Loucy (cell line): ENCODE results near the gene KSR1.

Experiments
- CTCF ChIP-seq: fragments of 200-600 bp; sonication (generic); conservative IDR thresholded peaks from 2 replicates; pipeline ENCODE4 v1.5.1; 2014; ENCODE audit warnings: mild to moderate bottlenecking, antibody characterized with exemption, low read length
- EZH2phosphoT487 ChIP-seq: fragments of 200-600 bp; IDR thresholded peaks from 2 replicates; pipeline ENCODE4 v1.6.1; 2018; ENCODE audit warnings: antibody characterized with exemption, mild to moderate bottlenecking, moderate library complexity, borderline replicate concordance

DNA sequence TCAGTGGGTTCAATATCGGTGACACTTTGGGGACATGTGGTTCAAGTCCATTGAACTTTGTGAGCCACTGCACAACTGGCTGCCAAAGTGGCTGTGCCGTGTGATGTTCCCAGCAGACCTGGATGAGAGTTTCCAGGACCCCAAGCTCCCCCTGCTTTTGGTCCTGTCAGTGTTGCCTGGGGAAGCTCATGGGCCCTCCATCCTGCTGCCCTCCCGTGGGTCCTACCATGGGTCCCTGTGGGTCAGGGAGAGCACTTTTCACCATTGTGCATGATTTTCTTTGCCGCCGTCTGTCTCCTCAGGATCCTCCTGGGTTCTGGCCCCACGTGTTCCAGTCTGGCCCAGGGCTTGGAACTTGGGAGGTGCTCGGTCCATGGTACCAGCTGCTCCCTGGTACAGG lies 212.9 kb downstream of the KSR1 start:
- TF ChIP-seq CTCF (no peak), EZH2phosphoT487 (no peak)
